GF-D8 (cell line): ENCODE measurements around the gene PIGBOS1.
"Not testable (repeated sequence)": the region's sequence is repeated elsewhere in the genome, so short reads cannot be mapped to it uniquely, and the experiment has no call there.

Experiments used
- DNase-seq: peaks from one replicate; lab custom pipeline; 2025; lab: John Stamatoyannopoulos, UW

PIGBOS1 gene

DNA sequence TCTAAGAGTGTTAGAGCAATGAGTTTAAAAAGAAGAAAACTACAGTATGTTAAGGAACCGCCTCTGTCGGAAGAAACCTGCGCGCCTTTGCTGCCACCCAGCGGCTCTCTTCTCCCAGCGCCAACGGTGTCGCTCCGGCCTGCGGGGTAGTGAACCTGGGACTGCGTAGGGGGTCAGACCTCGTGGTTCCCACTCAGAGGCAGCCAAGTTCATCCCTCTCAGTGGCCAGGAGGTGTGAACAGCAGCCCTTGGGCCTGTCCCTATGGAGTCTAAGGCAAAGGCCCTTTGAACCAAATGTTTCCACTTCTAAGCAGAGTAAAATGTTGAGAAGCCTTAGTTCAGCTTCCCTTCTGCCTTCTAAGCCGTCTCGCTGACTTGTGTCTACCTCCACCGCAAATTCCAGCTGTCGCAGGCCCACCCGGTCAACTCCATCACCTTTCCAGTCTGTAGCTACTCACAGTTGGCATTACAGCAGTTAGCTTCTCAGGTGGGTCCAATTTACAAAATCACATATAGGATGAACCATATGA, 28.3 kb downstream of the PIGBOS1 start:
- peak; percentile 49 for DNase-seq

DNA sequence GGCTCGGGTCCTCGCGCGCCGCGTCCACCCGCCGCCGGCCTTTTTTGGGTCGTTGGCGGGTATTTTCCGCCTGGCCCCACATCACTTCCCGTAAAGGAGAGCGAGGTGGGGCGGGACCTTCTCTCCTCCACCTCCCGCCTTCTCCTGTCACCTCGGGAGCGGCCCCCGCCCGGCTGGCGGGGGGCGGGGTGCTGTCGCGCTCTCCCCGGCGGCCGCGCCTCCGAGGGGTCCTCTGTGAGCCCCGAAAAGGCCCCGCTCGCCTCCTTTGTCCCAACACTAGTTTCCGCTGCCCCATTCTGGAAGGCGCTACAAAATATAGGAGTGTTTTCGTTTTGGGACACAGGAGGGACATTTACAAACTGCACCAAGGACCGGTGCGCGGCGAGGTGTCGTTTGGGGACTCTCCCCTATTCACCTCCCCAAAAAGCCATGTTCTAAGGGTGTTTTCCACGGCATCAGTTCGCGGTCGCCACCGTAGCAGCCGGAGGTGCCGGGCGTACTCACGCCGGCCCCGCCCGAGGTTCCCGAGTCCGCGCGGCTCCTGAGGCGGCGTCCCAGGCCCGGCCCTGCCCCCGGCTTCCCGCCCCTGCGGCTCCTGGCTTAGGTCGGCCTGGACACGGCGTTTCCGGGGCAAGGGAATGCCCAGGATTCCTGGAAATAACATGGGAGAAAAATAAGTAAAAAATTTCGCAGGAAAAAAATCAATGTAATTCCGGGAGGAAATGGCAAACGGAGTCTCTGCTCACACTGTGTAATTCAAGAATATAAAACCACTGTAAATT, 29.0 kb downstream of the PIGBOS1 start, which contains the start of gene RAB27A:
TSS of gene RAB27A (minus strand) at position 68 of the 782 bp plus-strand sequence. CDS start 54,879 bp downstream, outside the sequence.
- no peak for DNase-seq

DNA sequence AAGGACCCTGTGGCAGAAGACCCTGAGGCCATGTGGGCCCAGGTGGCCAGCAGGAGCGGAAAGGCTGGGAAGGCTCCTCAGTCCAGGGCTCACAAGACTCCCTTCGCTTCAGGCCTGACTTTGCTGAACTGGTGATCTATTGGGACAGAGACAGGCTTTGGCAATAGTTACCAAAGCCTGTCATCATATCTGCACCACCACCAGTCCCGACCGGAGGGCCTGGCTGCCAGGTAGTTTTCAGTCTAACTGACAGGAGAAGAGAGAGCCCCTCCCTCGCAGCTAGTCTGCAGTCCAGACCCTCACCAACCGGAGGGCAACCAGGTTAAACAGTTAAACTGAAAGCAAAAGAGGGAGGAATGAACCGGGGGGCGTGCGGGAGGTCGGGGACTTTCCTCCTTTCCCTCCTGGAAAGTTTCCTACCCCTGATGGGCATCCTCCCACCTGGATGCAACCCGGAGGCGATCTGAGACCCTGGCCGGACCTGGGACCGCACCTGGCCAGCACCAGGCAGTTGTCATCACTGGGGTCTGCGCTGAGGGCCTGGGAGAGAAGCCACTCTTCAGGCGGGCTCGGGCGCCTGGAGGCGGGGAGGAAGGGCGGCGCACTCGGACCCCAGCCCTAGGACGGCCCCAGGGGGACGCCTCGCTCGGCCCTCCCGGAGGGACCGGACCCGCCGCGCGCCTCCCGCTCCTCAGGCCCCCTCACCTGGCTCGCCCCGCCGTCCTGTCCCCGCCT, 29.7 kb downstream of the PIGBOS1 start:
- DNase-seq: peak; percentile 5

DNA sequence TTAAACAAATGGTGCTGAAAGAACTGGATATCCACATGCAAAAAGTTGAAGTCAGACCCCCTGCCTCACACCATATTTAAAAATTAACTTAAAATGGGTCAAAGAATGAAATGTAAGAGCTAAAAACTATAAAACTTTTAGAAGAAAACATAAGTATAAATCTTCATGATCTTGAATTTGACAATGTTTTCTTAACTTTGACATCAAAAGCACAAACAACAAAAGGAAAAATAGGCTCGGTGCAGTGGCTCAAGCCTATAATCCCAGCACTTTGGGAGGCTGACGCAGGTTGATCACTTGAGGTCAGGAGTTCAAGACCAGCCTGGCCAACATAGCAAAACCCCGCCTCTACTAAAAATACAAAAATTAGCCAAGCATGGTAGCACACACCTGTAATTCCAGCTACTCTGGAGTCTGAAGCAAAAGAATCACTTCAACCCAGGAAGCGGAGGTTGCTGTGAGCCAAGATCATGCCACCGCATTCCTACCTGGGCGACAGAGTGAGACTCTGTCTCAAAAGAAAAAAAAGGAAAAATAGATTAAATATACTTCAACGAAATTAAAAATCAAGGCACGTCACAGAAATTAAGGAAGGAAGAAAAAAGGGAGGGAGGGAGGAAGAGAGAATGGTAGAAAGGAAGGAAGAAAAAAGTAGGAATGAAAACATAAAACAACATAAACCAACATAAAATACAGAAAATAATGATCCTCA, 30.8 kb downstream of the PIGBOS1 start:
- DNase-seq: no peak

DNA sequence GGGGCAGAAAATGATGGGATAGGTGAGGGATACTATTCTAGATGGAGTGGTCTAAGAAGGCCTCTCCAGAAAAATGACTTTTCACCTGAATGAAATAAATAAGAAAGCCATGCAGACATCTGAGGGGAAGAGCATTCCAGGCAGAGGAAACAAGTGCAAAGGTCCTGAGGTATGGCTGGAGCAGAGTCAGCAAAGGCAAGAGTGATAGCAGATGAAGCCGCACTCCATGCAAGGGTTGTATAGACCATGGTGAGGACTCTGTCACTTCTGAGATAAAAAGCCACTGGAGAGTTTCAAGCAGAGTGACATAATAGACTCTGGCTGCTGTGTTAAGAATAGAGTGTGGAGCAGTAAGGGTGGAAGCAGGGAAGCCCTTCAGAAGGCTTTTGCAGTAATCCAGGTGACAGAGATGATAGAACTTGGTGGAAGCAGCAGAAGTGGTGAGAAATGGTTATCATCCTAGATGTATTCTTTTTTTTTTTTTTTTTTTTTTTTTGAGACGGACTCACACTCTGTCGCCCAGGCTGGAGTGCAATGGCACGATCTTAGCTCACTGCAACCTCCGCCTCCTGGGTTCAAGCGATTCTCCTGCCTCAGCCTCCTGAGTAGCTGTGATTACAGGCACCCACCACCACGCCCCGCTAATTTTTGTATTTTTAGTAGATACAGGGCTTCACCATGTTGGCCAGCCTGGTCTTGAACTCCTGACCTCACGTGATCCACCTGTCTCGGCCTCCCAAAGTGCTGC, 32.3 kb downstream of the PIGBOS1 start:
- DNase-seq: not testable (repeated sequence)

DNA sequence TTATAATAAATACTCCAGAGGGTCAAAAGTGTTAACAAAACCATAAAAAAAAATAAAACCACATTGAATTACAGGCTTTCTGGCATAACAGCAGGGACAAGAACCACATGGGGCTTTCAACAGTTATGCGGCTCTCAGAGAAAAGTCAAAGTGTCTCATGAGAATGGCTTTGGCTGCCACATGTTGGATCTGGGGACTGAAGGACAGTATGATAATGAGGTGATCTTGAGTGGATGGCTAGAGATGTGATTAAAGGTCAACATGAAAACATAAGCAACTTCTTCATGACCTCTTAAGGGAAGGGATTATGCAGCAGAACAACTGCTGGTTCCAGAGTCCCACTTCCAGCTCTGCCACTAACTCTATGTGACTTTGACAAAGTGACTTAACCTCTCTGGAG, 34.5 kb downstream of the PIGBOS1 start:
- DNase-seq: no peak

DNA sequence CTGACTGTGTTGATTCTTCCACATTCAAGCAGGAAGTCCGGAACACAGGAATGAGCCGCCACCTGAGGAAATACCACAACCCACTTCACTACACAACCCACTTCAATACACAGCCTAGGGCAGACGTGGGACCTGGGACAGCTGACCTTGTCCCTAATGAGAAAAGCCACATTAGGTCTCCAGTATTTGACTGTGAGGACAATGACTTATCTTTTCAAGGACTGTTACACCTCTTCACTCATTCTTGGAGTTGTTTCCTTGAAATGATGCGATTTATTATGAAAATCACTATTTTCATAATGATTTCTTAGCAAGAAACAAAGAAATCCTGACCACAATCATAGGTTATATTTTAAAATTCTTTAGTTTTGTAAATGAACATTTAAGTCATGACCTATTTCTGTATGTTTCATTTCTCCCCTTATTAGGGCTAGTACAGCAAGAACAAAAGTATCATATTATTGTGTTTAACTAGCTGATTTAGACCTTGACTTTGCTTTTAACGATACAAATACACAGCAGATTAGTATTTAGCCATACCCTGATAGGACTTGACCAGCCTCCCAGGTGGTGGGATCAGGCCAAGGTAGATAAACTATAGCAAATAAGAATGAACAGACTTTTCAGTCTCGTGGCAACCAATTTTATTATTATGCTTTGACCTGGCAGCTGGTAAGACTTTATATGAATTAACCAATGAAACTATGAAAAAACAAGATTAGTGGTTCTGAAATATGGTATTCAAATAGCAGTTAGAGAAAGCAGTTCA, 35.4 kb downstream of the PIGBOS1 start:
- no peak for DNase-seq

DNA sequence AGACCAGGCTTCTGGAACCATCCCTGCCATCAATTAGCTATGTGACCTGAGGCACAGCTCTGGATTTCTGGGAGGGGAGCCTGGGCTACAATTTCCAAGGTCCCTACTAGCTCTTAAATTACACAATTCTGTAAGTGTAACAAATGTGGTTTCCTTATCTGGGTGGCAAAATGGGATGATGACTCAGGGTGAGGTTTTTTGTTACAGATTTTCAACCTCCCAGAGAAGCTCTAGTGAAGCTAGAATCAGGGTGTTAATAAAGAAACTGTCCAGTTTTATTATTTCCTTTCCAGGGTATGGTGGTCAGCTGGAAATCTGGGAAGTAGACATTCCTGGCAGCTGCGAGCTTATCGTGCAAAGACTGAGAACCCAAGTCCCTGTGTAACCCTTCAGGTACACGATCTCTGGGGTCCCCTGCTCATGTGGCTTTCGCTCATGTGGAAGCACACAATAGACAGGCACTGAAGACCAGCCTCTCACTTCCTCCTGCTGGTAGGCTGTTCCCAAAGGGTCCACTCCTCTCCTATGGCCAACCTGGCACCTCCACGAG, 36.6 kb downstream of the PIGBOS1 start:
- DNase-seq: peak; percentile 74

DNA sequence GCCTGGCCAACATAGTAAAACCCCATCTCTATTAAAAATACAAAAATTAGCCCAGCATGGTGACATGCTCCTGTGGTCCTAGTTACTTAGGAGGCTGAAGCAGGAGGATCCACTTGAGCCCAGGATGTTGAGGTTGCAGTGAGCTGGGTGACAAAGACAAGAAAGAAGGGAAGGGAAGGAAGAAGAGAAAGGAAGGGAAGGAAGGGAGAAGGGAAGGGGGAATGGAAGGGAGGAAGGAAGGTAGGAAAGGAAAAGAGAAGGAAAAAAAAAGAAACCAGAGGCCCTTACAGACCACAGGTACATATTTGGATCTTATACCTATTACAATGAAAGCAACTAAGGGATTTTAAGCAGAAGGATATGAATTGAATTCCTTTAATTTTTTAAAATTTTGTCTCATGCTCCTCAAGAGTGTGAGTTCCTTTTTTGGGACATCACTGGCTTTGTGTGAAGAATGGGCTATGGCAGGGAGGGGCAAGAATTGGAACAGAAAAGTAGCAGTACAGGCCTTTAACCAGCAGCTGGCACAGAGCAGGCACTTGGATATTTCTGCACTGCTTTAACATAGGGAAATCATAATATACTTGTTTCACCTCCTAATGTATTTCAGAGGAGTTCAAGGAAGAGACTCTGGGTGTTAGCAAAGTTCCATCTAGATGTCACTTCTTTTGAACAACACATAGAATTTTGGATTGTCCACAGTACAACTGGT, 37.2 kb downstream of the PIGBOS1 start:
- no peak for DNase-seq

DNA sequence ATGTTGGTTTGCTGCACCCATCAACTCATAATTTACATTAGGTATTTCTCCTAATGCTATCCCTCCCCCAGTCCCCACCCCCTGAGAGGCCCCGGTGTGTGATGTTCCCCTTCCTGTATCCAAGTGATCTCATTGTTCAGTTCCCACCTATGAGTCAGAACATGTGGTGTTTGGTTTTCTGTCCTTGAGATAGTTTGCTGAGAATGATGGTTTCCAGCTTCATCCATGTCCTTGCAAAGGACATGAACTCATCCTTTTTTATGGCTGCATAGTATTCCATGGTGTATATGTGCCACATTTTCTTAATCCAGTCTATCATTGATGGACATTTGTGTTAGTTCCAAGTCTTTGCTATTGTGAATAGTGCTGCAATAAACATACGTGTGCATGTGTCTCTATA, 38.3 kb downstream of the PIGBOS1 start:
- not testable (repeated sequence) for DNase-seq

DNA sequence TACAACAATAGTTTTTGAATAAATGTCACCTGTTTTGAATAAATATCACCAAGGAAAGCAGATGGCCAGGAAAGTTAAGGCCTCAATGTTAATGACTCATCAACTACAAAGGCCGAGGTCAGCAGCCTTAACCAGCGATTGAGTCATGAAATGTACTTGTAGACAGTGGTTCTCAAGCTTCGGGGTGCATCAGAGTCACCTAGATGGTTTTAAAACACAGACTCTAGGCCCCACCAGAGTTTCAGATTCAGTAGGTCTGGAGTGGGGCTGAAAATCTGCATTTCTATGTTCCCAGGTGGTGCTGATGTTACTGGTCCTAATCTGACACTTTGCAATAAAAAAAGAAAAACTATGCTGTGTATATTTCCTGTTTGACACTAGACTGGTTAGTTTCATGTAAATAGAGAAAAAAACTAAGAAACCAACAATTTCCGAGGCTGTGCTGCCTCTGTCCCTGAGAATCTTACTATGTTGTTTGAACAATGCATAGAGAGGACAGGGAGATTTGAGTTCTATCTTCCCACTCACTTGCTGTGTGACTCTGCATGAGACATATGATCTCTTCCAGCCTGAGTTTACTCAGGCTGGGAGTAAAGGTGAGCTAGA, 39.1 kb downstream of the PIGBOS1 start:
- no peak for DNase-seq

DNA sequence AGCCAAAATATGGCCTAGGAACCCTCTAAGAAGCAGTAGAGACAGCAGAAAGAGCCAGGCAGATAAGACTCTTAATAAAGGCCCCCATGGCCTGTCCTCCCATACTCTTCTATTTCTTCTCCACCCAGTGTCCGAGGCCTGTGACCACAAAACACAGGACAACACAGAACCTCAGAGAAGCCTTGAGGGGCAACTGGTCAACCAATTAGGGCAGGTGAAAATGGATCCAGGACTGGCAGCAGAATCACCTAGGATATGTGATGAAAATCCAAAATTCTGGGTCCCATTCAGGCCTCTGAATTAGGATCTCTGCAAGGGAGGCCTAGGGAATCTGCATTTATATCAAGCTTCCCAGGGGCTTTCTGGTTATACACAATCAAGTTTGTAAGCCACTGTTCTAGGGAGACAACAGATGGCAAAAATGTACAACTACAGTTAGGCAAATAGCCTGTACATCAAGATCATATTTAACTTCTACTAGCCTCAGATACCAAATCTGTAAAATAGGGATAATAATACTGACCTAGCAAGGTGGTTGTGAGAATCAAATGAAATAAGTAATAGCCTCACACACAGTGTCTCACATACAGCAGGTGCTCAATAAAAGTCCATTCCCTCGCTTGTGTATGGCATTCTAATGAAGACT, 39.7 kb downstream of the PIGBOS1 start:
- DNase-seq: no peak

DNA sequence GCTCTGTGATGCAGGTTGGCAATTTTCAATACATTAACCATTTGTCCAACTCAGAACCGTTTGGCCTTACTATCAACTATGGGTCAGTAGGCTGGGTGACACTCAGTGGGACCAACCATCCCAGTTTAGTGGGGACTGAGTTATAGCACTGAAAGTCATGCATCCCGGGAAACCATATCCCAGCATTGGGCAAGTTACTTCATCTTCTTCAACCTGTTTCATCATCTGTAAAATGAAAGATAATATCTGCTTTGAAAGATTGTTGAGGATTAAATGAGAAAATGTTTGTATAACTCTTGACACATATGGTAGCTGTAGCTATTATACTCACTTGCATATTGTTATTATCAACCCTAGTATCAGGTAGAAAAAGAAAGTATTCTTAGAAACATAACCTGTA, 41.2 kb downstream of the PIGBOS1 start:
- DNase-seq: no peak

DNA sequence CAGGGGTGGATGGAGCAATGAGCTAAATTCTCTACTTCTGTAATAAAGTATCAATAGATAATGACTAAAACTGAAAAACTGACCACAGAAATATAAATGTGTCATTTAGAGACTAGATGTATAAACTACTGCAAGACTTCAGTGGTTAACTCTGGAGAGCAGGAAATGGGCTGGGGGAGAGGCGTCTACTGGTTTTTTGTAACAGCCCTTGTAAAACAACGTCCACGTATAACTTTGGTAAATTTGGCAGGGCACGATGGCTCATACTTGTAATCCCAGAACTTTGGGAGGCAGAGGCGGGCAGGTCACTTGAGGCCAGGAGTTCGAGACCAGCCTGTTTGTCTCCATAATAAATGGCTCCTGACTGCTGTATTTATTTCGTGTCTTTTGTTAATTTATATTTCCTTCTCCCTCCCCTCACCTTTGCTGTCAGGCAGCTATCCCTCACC, 41.8 kb downstream of the PIGBOS1 start:
- DNase-seq: peak; percentile 74

DNA sequence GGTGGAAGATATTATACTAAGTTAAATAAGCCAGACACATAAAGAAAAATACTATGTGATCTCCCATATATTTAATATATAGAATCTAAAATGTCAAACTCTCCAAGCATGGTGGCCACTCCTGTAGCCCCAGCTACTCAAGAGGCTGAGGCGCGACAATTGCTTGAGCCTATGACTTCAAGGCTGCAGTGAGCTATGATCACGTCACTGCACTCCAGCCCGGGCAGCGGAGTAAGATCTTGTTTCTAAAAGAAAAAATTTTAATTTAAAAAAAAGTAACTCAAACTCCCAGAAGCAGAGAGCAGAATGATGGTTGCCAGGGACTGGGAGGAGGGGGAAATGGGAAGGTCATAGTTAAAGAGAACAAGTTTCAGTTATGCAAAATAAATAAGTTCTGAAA, 42.6 kb downstream of the PIGBOS1 start:
- no peak for DNase-seq

DNA sequence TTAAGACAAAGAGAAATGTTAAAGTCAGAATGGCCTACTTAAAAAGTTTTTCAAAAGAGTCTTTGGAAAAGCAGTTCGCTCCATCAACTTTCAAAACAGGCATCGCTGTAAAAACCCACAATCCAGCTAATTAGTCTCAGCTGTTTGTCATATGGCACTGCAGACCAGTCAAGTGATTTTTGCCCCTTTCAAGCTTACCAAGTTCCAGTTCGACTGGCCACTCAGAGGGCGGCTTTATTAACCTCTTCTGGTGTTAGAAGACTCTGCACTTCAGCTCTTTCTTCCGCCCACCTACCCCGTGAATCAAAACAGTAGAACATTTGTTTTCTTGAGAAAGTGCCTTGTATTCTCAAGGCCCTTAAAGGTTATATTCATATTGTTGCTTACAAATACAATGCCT, 48.6 kb downstream of the PIGBOS1 start:
- DNase-seq: no peak

DNA sequence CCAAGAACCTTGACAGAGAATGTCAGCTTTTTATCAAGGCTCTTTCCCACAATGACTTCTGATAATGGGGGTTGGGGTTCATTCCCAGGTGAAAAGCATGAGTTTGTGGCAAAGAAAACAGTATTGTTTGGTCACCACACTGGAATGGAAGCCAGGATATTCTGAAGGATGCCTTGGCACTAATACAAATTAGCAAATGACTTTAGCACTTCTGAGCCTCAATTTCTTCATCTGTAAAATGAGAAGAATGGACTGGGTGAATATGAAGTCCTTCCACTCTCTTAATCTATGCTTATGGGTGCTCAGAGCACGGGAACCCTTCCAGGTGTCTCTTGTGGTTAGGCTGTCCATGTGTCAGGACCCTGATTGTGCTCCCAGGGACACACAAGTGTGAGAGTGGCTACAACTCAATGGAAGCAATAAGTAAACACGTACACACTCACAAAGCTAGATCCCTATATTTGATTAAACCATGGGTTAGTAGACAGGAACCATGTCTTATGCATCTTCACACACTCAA, 50.7 kb downstream of the PIGBOS1 start:
- no peak for DNase-seq

DNA sequence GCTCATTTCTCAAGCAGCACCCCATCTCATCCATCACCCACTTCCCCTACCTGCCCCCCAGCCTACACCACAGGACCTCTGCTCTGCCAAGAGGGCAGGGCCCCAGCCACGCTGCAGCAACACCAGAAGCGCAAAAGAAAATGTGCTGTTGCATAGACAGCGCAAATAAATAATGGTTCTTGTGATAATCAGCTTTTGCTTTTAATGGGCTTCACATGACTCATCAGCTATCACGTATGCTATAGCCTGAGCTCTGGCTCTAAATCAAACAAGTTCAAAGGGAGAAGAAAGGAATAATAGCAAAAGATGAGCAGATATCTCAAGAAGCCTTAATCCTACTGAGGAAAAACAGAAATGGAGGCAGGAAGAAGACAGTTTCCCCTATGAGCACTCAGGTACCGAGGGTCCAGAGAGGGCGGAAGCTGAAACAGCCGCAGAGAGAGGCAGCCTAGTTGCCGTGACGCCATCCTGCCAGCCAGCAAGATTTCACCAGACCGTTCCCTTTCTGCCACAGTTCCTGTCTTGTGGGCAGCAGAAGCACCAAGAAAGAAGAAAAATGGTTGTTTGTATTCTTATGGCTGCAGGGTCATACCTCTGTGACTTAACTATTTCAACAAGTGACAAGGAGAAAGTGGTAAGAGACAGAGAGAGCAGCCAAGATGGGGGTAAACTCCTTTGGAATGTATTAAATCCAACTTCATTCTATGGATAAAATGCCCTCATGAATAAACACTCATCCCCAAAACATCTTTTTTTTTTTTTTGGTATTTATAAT, 51.3 kb downstream of the PIGBOS1 start:
- DNase-seq: peak; percentile 64
